Measurements from ENCODE around the gene DEK. TPM values are rescaled to one million over a fixed set of nuclear protein-coding genes. Genes with fewer than 3 reads are reported as not detected.

Gene DEK
- total and polyA plus RNA-seq, 2 donors (not counting 1 experiment from before 2014, with no cell fraction given) = 13.6 to 114 TPM

GRCh38 chr6:18293076-18293904, 29.0 kb upstream of the DEK start:
- Histone ChIP-seq H3K9ac (ENCODE audit: low read length) (no peak overlapping the region), H3K4me2 (replicated peaks; ENCODE audit: low read depth, low read length, poor library complexity, severe bottlenecking) (no peak overlapping the region), H3K9me3 (ENCODE audit: control extremely low read depth in 1 of 3, control insufficient read depth in 2 of 3, insufficient read depth in 1 of 3, low read length in 2 of 3) (no peaks in the 10 kb centered on the region), H2AFZ (ENCODE audit: insufficient read depth, low read depth, low read length, poor library complexity, severe bottlenecking) (no peak overlapping the region), H3K27me3 (replicated peaks in 1 of 4; ENCODE audit: control extremely low read depth in 1 of 4, control insufficient read depth in 3 of 4, insufficient read depth in 4 of 4, low read length in 3 of 4) (peaks cover 0 to 3% (median 0%) of the 10 kb centered on the region in 4 experiments), H3K4me3 (ENCODE audit: control extremely low read depth in 1 of 5, extremely low read depth in 1 of 5, insufficient read depth in 1 of 5, low read depth in 2 of 5, low read length in 4 of 5) (no peak overlapping the region), H3K79me2 (ENCODE audit: control insufficient read depth, insufficient read depth, low read length) (no peaks in the 10 kb centered on the region), H3K36me3 (replicated peaks in 1 of 2; ENCODE audit: control extremely low read depth in 1 of 2, control insufficient read depth in 1 of 2, extremely low read depth in 1 of 2, insufficient read depth in 2 of 2, low read length in 1 of 2) (no peaks in the 10 kb centered on the region), H3K27ac (ENCODE audit: low read length in 2 of 2) (no peak overlapping the region), H4K20me1 (ENCODE audit: control insufficient read depth, insufficient read depth, low read length, poor library complexity, severe bottlenecking) (no peaks in the 10 kb centered on the region), H3K4me1 (ENCODE audit: control insufficient read depth in 2 of 2, insufficient read depth in 2 of 2, low read length in 2 of 2) (no peaks in the 10 kb centered on the region)
- ChIA-PET CTCF (no interaction called here), POLR2A (no interaction called here)
- intact Hi-C loops (cut with micrococcal nuclease) = no loop called here
- peaks cover 13% of the 10 kb centered on the region for H3K27me3 Mint-ChIP-seq
- ATAC-seq (ENCODE audit: low read depth) = no peak
- no peak overlapping the region for H3K27ac Mint-ChIP-seq
- TF ChIP-seq CTCF (IDR thresholded peaks at IDR 0.05) (no peak), EZH2 (IDR thresholded peaks at IDR 0.05; ENCODE audit: borderline replicate concordance, insufficient read depth, low read depth, low read length, poor library complexity, severe bottlenecking) (no peak)
- WGBS (ENCODE audit: insufficient coverage) = 28% methylated on average over 2 of the region's 6 CpGs
- no peaks in the 10 kb centered on the region for H3K4me1 Mint-ChIP-seq
- H3K9me3 Mint-ChIP-seq (ENCODE audit: insufficient read depth) = no peaks in the 10 kb centered on the region
- DNase-seq = no peak
- no peak overlapping the region for H3K4me3 Mint-ChIP-seq

- no peaks in the 10 kb centered on the region for H3K9me3 ChIP-seq (ENCODE audit: control extremely low read depth in 1 of 3, control insufficient read depth in 2 of 3, insufficient read depth in 1 of 3, low read length in 2 of 3)
- no peaks in the 10 kb centered on the region for H3K36me3 ChIP-seq (replicated peaks in 1 of 2; ENCODE audit: control extremely low read depth in 1 of 2, control insufficient read depth in 1 of 2, extremely low read depth in 1 of 2, insufficient read depth in 2 of 2, low read length in 1 of 2)
- no peak for TF ChIP-seq EZH2 (IDR thresholded peaks at IDR 0.05; ENCODE audit: borderline replicate concordance, insufficient read depth, low read depth, low read length, poor library complexity, severe bottlenecking)
- Mint-ChIP-seq H3K4me1 (no peaks in the 10 kb centered on the region), H3K27ac (no peak overlapping the region), H3K9me3 (ENCODE audit: insufficient read depth) (no peaks in the 10 kb centered on the region), H3K27me3 (peaks cover 20% of the 10 kb centered on the region), H3K4me3 (no peak overlapping the region)
- intact Hi-C loops (cut with micrococcal nuclease) = no loop called here
- H3K9ac ChIP-seq (ENCODE audit: low read length) = no peak overlapping the region
- CTCF ChIA-PET = no interaction called here
- ATAC-seq (ENCODE audit: low read depth) (no peak), DNase-seq (no peak)
- H2AFZ ChIP-seq (ENCODE audit: insufficient read depth, low read depth, low read length, poor library complexity, severe bottlenecking) = no peak overlapping the region
- no peak overlapping the region for H3K27ac ChIP-seq (ENCODE audit: low read length in 2 of 2)
- no peak overlapping the region for H3K4me2 ChIP-seq (replicated peaks; ENCODE audit: low read depth, low read length, poor library complexity, severe bottlenecking)
- no peaks in the 10 kb centered on the region for H4K20me1 ChIP-seq (ENCODE audit: control insufficient read depth, insufficient read depth, low read length, poor library complexity, severe bottlenecking)
- peaks cover 0 to 3% (median 0%) of the 10 kb centered on the region in 4 experiments for H3K27me3 ChIP-seq (replicated peaks in 1 of 4; ENCODE audit: control extremely low read depth in 1 of 4, control insufficient read depth in 3 of 4, insufficient read depth in 4 of 4, low read length in 3 of 4)
- H3K4me3 ChIP-seq (ENCODE audit: control extremely low read depth in 1 of 5, extremely low read depth in 1 of 5, insufficient read depth in 1 of 5, low read depth in 2 of 5, low read length in 4 of 5) = no peak overlapping the region
- H3K79me2 ChIP-seq (ENCODE audit: control insufficient read depth, insufficient read depth, low read length) = no peaks in the 10 kb centered on the region
- POLR2A ChIA-PET = no interaction called here
- 90% methylated on average over 3 of the region's 4 CpGs for WGBS (ENCODE audit: insufficient coverage)
- no peaks in the 10 kb centered on the region for H3K4me1 ChIP-seq (ENCODE audit: control insufficient read depth in 2 of 2, insufficient read depth in 2 of 2, low read length in 2 of 2)
Observed at GRCh38 chr6:18289283-18289682, 25.0 kb upstream of the DEK start.
